Measurements from ENCODE around the gene KLHL29. TPM values are rescaled to one million over a fixed set of nuclear protein-coding genes. Genes with fewer than 3 reads are reported as not detected.

KLHL29 gene
- total and polyA plus RNA-seq, 2 donors (not counting 3 experiments of a cell fraction or from before 2014, with no cell fraction given) = 4.6 to 12.7 TPM

DNA sequence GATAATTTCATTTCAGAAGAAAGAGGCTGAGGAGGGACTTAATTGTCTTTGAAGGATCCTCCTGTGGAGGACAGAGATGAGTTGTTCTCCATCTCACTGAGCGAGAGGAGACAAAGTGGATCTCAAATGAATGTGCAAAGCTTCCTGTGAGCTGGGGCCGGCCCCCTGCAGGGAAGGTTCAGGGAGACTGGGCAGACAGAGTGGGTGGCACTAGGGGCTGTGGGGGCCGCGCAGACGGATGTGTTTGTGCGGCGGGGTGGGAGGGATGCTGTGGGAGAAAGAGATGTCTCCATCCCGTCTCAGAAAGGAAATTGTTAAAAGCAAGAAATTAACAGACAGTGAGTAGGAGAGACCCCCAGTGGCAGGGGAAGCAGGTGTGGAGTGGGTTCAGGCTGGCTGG lies 29.1 kb downstream of the KLHL29 start:
- H3K36me3 ChIP-seq (ENCODE audit: control insufficient read depth in 2 of 2, extremely low read depth in 1 of 2, insufficient read depth in 2 of 2, low read length in 2 of 2) = no peaks in the 10 kb centered on the region
- no peak for DNase-seq (ENCODE audit: low read depth, low spot score)
- H3K79me2 ChIP-seq (ENCODE audit: control insufficient read depth, insufficient read depth, low read length) = no peaks in the 10 kb centered on the region
- intact Hi-C loops (cut with micrococcal nuclease) (no loop called here), dilution Hi-C loops (cut with MboI; ENCODE audit: extremely low pct_ligation_motif_present, low sequenced_read_pairs) (no loop called here)
- H3K4me2 ChIP-seq (ENCODE audit: insufficient read depth, low read length) = no peak overlapping the region
- no peak overlapping the region for H2AFZ ChIP-seq (ENCODE audit: low read depth, low read length)
- no peak overlapping the region for H3K9ac ChIP-seq (replicated peaks; ENCODE audit: extremely low read depth, insufficient read depth, low read length)
- no peaks in the 10 kb centered on the region for H3K9me1 ChIP-seq (replicated peaks; ENCODE audit: control insufficient read depth, extremely low read depth, insufficient read depth, low read length)
- CTCF ChIA-PET = interaction anchor here (0.9 to 2.1 kb wide), 2 partner anchors 10 to 22 kb away, joined by 3 to 7 read pairs; no protein-coding TSS in a partner anchor
- FAIRE-seq = no peak
- POLR2A ChIA-PET = no interaction called here
- TF ChIP-seq GATA2 (IDR thresholded peaks at IDR 0.05; ENCODE audit: insufficient read depth, insufficient read length, low read depth, low read length) = no peak
- TF ChIP-seq POLR2AphosphoS5 (IDR thresholded peaks at IDR 0.05; ENCODE audit: insufficient read depth, low read depth, low read length) = no peak
- no peak for TF ChIP-seq EZH2 (IDR thresholded peaks at IDR 0.05; ENCODE audit: borderline replicate concordance, low read depth, low read length, severe bottlenecking)
- TF ChIP-seq, protein P1, sequence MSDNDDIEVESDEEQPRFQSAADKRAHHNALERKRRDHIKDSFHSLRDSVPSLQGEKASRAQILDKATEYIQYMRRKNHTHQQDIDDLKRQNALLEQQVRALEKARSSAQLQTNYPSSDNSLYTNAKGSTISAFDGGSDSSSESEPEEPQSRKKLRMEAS (IDR thresholded peaks at IDR 0.05; ENCODE audit: insufficient read depth, insufficient read length) = no peak
- no peak for TF ChIP-seq FOS (IDR thresholded peaks at IDR 0.05; ENCODE audit: borderline replicate concordance, insufficient read depth, low read length)
- TF ChIP-seq, protein P2, sequence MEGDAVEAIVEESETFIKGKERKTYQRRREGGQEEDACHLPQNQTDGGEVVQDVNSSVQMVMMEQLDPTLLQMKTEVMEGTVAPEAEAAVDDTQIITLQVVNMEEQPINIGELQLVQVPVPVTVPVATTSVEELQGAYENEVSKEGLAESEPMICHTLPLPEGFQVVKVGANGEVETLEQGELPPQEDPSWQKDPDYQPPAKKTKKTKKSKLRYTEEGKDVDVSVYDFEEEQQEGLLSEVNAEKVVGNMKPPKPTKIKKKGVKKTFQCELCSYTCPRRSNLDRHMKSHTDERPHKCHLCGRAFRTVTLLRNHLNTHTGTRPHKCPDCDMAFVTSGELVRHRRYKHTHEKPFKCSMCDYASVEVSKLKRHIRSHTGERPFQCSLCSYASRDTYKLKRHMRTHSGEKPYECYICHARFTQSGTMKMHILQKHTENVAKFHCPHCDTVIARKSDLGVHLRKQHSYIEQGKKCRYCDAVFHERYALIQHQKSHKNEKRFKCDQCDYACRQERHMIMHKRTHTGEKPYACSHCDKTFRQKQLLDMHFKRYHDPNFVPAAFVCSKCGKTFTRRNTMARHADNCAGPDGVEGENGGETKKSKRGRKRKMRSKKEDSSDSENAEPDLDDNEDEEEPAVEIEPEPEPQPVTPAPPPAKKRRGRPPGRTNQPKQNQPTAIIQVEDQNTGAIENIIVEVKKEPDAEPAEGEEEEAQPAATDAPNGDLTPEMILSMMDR (IDR thresholded peaks at IDR 0.05; ENCODE audit: extremely low read depth in 1 of 2, insufficient read depth in 1 of 2, low read depth in 1 of 2, low read length in 2 of 2) = no peak
- TF ChIP-seq POLR2A (IDR thresholded peaks at IDR 0.05; ENCODE audit: low read depth, low read length) = no peak
- no peak for TF ChIP-seq MYC (IDR thresholded peaks at IDR 0.05; ENCODE audit: low read depth, low read length)
- no peak overlapping the region for H3K4me3 ChIP-seq (replicated peaks in 1 of 3; ENCODE audit: insufficient read depth in 1 of 3, low read depth in 1 of 3, low read length in 3 of 3)
- H3K27ac ChIP-seq (ENCODE audit: insufficient read depth, low read depth, low read length) = no peak overlapping the region
- no peaks in the 10 kb centered on the region for H3K27me3 ChIP-seq (ENCODE audit: control insufficient read depth in 2 of 2, insufficient read depth in 2 of 2, low read length in 2 of 2)
- no peaks in the 10 kb centered on the region for H3K4me1 ChIP-seq (ENCODE audit: control insufficient read depth, extremely low read depth, insufficient read depth, low read length)
- H4K20me1 ChIP-seq (replicated peaks; ENCODE audit: control insufficient read depth, extremely low read depth, insufficient read depth, low read length) = no peaks in the 10 kb centered on the region
- H3K9me3 ChIP-seq (replicated peaks; ENCODE audit: control insufficient read depth, insufficient read depth, low read length) = no peaks in the 10 kb centered on the region
- no TSS peak for BruUV-seq (replicated peaks)

Measured in endothelial cell of umbilical vein (primary cell).